ENCODE data around the gene POLR2J. TPM values are rescaled to one million over a fixed set of nuclear protein-coding genes. Genes with fewer than 3 reads are reported as not detected.

Gene POLR2J
- polyA plus RNA-seq, 1 donor (not counting 4 experiments of a cell fraction or from before 2014, with no cell fraction given): 65.0 TPM

DNA sequence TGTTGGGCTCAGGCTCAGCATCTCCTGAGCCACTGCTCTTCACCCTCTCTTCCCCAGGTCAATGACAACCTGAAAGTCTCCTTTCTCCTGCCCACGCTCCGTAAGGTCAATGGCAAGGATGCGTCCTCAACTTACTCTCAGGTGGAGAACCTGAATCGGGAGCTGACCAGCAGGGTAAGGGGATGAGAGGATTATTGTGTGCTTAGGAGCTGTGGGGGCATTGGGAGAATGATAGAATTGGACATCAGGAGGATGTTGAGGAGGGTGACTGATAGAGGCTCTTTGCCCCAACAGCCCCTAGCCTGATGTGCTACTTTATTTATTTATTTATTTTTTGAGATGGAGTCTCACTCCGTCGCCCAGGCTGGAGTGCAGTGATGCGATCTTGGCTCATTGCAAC, 12.6 kb downstream of the POLR2J start:
- no peaks in the 10 kb centered on the region for H3K9me1 ChIP-seq (ENCODE audit: control insufficient read depth, extremely low read depth, insufficient read depth, low read length)
- DNase-seq (ENCODE audit: low read depth, low spot score): no peak
- peaks cover 0 to 3% of the 10 kb centered on the region in 2 experiments for H3K36me3 ChIP-seq (ENCODE audit: control insufficient read depth in 2 of 2, extremely low read depth in 1 of 2, insufficient read depth in 2 of 2, low read length in 2 of 2)
- H3K9ac ChIP-seq (ENCODE audit: control insufficient read depth, extremely low read depth, insufficient read depth, low read length): peak overlapping the region; percentile 82
- H3K4me2 ChIP-seq (ENCODE audit: control insufficient read depth, extremely low read depth, insufficient read depth, low read depth, low read length): peak overlapping the region; percentile 92
- no peaks in the 10 kb centered on the region for H4K20me1 ChIP-seq (ENCODE audit: control insufficient read depth, extremely low read depth, insufficient read depth, low read length)
- peaks cover 16% of the 10 kb centered on the region for H3K79me2 ChIP-seq (ENCODE audit: control insufficient read depth, insufficient read depth, low read length)
- peaks cover 14% of the 10 kb centered on the region for H3K4me1 ChIP-seq (ENCODE audit: control insufficient read depth, extremely low read depth, insufficient read depth, low read length)
- H3K27me3 ChIP-seq (ENCODE audit: control insufficient read depth, extremely low read depth, insufficient read depth, low read length): no peaks in the 10 kb centered on the region
- H2AFZ ChIP-seq (ENCODE audit: control insufficient read depth, low read length): no peak overlapping the region
- no peaks in the 10 kb centered on the region for H3K9me3 ChIP-seq (ENCODE audit: control insufficient read depth, low read depth, low read length)
- peak overlapping the region; percentile 26 to 100 (median 100) for H3K4me3 ChIP-seq (ENCODE audit: control insufficient read depth in 2 of 3, extremely low read depth in 1 of 3, insufficient read depth in 2 of 3, low read depth in 1 of 3, low read length in 3 of 3)
- no peak overlapping the region for H3K27ac ChIP-seq (ENCODE audit: control insufficient read depth, insufficient read depth, low read length)
- no peak for TF ChIP-seq EZH2 (IDR thresholded peaks at IDR 0.05; ENCODE audit: low read length)
- TF ChIP-seq, protein P1, sequence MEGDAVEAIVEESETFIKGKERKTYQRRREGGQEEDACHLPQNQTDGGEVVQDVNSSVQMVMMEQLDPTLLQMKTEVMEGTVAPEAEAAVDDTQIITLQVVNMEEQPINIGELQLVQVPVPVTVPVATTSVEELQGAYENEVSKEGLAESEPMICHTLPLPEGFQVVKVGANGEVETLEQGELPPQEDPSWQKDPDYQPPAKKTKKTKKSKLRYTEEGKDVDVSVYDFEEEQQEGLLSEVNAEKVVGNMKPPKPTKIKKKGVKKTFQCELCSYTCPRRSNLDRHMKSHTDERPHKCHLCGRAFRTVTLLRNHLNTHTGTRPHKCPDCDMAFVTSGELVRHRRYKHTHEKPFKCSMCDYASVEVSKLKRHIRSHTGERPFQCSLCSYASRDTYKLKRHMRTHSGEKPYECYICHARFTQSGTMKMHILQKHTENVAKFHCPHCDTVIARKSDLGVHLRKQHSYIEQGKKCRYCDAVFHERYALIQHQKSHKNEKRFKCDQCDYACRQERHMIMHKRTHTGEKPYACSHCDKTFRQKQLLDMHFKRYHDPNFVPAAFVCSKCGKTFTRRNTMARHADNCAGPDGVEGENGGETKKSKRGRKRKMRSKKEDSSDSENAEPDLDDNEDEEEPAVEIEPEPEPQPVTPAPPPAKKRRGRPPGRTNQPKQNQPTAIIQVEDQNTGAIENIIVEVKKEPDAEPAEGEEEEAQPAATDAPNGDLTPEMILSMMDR (optimal IDR thresholded peaks at IDR 0.05 in 1 of 3, IDR thresholded peaks at IDR 0.05 in 1 of 3, conservative IDR thresholded peaks at IDR 0.05 in 1 of 3; ENCODE audit: extremely low read depth in 1 of 3, insufficient read depth in 2 of 3, low read length in 3 of 3): no peak
- no peak for FAIRE-seq
- dilution Hi-C loops (cut with MboI; ENCODE audit: extremely low pct_ligation_motif_present, low sequenced_read_pairs): no loop called here

DNA sequence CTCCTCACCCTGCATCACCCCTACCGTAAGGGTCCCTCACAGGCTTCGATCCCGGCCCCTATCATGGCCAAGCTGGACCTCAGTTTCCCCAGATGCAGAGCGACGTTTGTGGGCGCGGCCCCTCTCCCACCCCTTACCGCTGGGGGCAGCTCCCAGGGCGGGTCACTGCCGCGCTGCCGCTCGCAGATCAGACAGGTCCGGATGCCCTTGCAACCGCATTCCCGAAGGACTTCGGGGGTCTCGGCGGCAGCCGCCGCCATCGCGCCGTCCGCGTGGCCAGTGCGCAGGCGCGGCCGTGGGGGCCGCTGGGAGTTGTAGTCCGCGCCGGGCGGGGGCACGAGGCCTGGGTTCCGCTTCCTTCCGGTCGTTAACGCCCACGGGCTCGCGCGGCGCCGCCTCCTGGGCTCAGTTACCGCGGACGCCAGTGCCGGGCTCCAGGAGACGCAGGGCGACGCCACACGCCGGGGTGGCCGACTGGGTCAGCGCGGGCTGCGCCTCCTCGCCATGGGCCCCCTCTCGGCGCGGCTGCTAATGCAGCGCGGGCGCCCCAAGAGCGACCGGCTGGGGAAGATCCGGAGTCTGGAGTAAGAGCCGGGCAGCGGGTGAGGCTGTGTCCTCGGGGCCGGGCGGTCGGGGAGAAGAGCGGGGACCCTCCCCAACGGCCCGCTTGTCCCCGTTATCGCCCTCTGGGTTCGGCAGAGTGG, 14.0 kb downstream of the POLR2J start, which contains the start of the genes ALKBH4 and LRWD1:
Gene ALKBH4 (minus strand): TSS at position 287 of the 704 bp plus-strand sequence. CDS start 27 bp downstream, at position 260.
Gene LRWD1 (plus strand): TSS at position 408 of the 704 bp plus-strand sequence. CDS start 97 bp downstream, at position 505.
- Histone ChIP-seq H3K79me2 (ENCODE audit: control insufficient read depth, insufficient read depth, low read length) (peaks cover 16% of the 10 kb centered on the region), H3K9ac (ENCODE audit: control insufficient read depth, extremely low read depth, insufficient read depth, low read length) (peak within 1 kb of the TSS; percentile 82), H3K4me2 (ENCODE audit: control insufficient read depth, extremely low read depth, insufficient read depth, low read depth, low read length) (peak within 1 kb of the TSS; percentile 92), H3K4me1 (ENCODE audit: control insufficient read depth, extremely low read depth, insufficient read depth, low read length) (peaks cover 14% of the 10 kb centered on the region), H3K27me3 (ENCODE audit: control insufficient read depth, extremely low read depth, insufficient read depth, low read length) (no peaks in the 10 kb centered on the region), H3K27ac (ENCODE audit: control insufficient read depth, insufficient read depth, low read length) (peak within 1 kb of the TSS; percentile 53), H4K20me1 (ENCODE audit: control insufficient read depth, extremely low read depth, insufficient read depth, low read length) (no peaks in the 10 kb centered on the region), H3K36me3 (ENCODE audit: control insufficient read depth in 2 of 2, extremely low read depth in 1 of 2, insufficient read depth in 2 of 2, low read length in 2 of 2) (peaks cover 0 to 3% of the 10 kb centered on the region in 2 experiments), H3K4me3 (ENCODE audit: control insufficient read depth in 2 of 3, extremely low read depth in 1 of 3, insufficient read depth in 2 of 3, low read depth in 1 of 3, low read length in 3 of 3) (peak within 1 kb of the TSS; percentile 88 to 100 (median 100)), H2AFZ (ENCODE audit: control insufficient read depth, low read length) (peak within 1 kb of the TSS; percentile 94), H3K9me3 (ENCODE audit: control insufficient read depth, low read depth, low read length) (no peaks in the 10 kb centered on the region), H3K9me1 (ENCODE audit: control insufficient read depth, extremely low read depth, insufficient read depth, low read length) (no peaks in the 10 kb centered on the region)
- dilution Hi-C loops (cut with MboI; ENCODE audit: extremely low pct_ligation_motif_present, low sequenced_read_pairs): no loop called here
- no peak for TF ChIP-seq EZH2 (IDR thresholded peaks at IDR 0.05; ENCODE audit: low read length)
- TF ChIP-seq, protein P1 (optimal IDR thresholded peaks at IDR 0.05 in 1 of 3, IDR thresholded peaks at IDR 0.05 in 1 of 3, conservative IDR thresholded peaks at IDR 0.05 in 1 of 3; ENCODE audit: extremely low read depth in 1 of 3, insufficient read depth in 2 of 3, low read length in 3 of 3): peak in 1 of 3 experiments; percentile 27
- FAIRE-seq: no peak
- peak; percentile 38 for DNase-seq (ENCODE audit: low read depth, low spot score)
